HEK293 (cell line): Measurements from ENCODE around the gene ZNF200.

Experiments used
- KLF16 ChIP-seq: fragments of 450-650 bp; formaldehyde crosslinking; IDR thresholded peaks from 2 replicates; pipeline ENCODE4 v1.5.1; 2017; ENCODE audit warnings: missing biosample characterization, missing genetic modification characterization
- SALL2 ChIP-seq: fragments of 450-650 bp; formaldehyde crosslinking; IDR thresholded peaks from 2 replicates; pipeline ENCODE4 v1.5.0; 2017; ENCODE audit warnings: missing biosample characterization, mild to moderate bottlenecking, missing genetic modification characterization, borderline replicate concordance
- YY1 ChIP-seq: fragments of 450-650 bp; formaldehyde crosslinking; IDR thresholded peaks from 2 replicates; pipeline ENCODE4 v1.5.1; 2018; ENCODE audit warnings: missing biosample characterization, missing genetic modification characterization
- ZBTB21 ChIP-seq: fragments of 450-650 bp; formaldehyde crosslinking; IDR thresholded peaks from 2 replicates; pipeline ENCODE4 v1.5.1; 2017; ENCODE audit warnings: missing biosample characterization, missing genetic modification characterization
- ZBTB8A ChIP-seq: fragments of 450-650 bp; formaldehyde crosslinking; IDR thresholded peaks from 2 replicates; pipeline ENCODE4 v1.5.1; 2016; ENCODE audit warnings: missing biosample characterization, missing genetic modification characterization
- ZNF449 ChIP-seq: fragments of 450-650 bp; formaldehyde crosslinking; IDR thresholded peaks from 2 replicates; pipeline ENCODE4 v1.5.1; 2017; ENCODE audit warnings: missing biosample characterization, mild to moderate bottlenecking, missing genetic modification characterization, moderate library complexity
- TF ChIP-seq, protein P1 (sequence below): fragments of 450-650 bp; IDR thresholded peaks from 2 replicates; pipeline ENCODE4 v1.5.1; 2018; ENCODE audit warnings: missing biosample characterization, missing genetic modification characterization
- TF ChIP-seq, protein P2 (sequence below): fragments of 450-650 bp; formaldehyde crosslinking; IDR thresholded peaks from 2 replicates; pipeline ENCODE4 v1.5.1; 2016; ENCODE audit warnings: missing biosample characterization, missing genetic modification characterization

DNA sequence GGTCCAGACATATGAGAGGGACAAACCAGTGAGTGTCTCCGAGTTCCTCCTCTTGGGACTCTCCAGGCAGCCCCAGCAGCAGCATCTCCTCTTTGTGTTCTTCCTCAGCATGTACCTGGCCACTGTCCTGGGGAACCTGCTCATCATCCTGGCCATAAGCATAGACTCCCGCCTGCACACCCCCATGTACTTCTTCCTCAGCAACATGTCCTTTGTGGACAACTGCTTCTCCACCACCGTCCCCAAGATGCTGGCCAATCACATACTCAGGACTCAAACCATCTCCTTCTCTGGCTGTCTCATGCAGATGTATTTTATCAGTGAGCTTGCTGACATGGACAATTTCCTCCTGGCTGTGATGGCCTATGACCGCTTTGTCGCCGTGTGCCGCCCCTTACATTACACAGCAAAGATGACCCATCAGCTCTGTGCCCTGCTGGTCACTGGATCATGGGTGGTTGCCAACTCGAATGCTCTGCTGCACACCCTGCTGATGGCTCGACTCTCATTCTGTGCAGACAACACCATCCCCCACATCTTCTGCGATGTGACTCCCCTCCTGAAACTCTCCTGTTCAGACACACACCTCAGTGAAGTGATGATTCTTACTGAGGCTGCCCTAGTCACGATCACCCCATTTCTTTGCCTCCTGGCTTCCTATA is 19.2 kb downstream of the ZNF200 start:
- TF ChIP-seq, protein P1, sequence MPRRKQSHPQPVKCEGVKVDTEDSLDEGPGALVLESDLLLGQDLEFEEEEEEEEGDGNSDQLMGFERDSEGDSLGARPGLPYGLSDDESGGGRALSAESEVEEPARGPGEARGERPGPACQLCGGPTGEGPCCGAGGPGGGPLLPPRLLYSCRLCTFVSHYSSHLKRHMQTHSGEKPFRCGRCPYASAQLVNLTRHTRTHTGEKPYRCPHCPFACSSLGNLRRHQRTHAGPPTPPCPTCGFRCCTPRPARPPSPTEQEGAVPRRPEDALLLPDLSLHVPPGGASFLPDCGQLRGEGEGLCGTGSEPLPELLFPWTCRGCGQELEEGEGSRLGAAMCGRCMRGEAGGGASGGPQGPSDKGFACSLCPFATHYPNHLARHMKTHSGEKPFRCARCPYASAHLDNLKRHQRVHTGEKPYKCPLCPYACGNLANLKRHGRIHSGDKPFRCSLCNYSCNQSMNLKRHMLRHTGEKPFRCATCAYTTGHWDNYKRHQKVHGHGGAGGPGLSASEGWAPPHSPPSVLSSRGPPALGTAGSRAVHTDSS (tag by site-specific recombination) = no peak
- TF ChIP-seq ZBTB8A (tag by site-specific recombination) = no peak
- TF ChIP-seq ZNF449 (tag by site-specific recombination) = no peak
- TF ChIP-seq, protein P2, sequence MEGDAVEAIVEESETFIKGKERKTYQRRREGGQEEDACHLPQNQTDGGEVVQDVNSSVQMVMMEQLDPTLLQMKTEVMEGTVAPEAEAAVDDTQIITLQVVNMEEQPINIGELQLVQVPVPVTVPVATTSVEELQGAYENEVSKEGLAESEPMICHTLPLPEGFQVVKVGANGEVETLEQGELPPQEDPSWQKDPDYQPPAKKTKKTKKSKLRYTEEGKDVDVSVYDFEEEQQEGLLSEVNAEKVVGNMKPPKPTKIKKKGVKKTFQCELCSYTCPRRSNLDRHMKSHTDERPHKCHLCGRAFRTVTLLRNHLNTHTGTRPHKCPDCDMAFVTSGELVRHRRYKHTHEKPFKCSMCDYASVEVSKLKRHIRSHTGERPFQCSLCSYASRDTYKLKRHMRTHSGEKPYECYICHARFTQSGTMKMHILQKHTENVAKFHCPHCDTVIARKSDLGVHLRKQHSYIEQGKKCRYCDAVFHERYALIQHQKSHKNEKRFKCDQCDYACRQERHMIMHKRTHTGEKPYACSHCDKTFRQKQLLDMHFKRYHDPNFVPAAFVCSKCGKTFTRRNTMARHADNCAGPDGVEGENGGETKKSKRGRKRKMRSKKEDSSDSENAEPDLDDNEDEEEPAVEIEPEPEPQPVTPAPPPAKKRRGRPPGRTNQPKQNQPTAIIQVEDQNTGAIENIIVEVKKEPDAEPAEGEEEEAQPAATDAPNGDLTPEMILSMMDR (tag by site-specific recombination) = no peak
- no peak for TF ChIP-seq ZBTB21
- no peak for TF ChIP-seq YY1 (tag by site-specific recombination)
- no peak for TF ChIP-seq KLF16 (tag by site-specific recombination)
- TF ChIP-seq SALL2 (tag by site-specific recombination) = no peak
